ENCODE measurements around the gene PCSK5. TPM values are rescaled to one million over a fixed set of nuclear protein-coding genes. Genes with fewer than 3 reads are reported as not detected.

The PCSK5 gene
- total RNA-seq, 1 donor from 2014 or later, result 8.9 TPM

GRCh38 chr9:76087976-76088375 lies 197.5 kb downstream of the PCSK5 start:
- Mint-ChIP-seq H3K4me1 (ENCODE audit: low read depth) (peaks cover 16% of the 10 kb centered on the region), H3K4me3 (ENCODE audit: unreplicated experiment) (no peak overlapping the region), H3K36me3 (ENCODE audit: low read depth) (peaks cover 4% of the 10 kb centered on the region), H3K9me3 (ENCODE audit: low read depth) (no peaks in the 10 kb centered on the region), H3K27ac (ENCODE audit: unreplicated experiment) (no peak overlapping the region), H3K27me3 (ENCODE audit: low read depth) (no peaks in the 10 kb centered on the region)
- TF ChIP-seq CTCF (IDR thresholded peaks at IDR 0.05), result no peak
- DNase-seq (ENCODE audit: low spot score), result no peak

- Mint-ChIP-seq H3K27me3 (ENCODE audit: low read depth) (no peaks in the 10 kb centered on the region), H3K4me3 (ENCODE audit: unreplicated experiment) (no peak overlapping the region), H3K9me3 (ENCODE audit: low read depth) (no peaks in the 10 kb centered on the region), H3K36me3 (ENCODE audit: low read depth) (no peaks in the 10 kb centered on the region), H3K27ac (ENCODE audit: unreplicated experiment) (no peak overlapping the region), H3K4me1 (ENCODE audit: low read depth) (peaks cover 13% of the 10 kb centered on the region)
- no peak for DNase-seq (ENCODE audit: low spot score)
- no peak for TF ChIP-seq CTCF (IDR thresholded peaks at IDR 0.05)
Observed at GRCh38 chr9:76090330-76090729, 199.9 kb downstream of the PCSK5 start.

- no peak for DNase-seq (ENCODE audit: low spot score)
- Mint-ChIP-seq H3K9me3 (ENCODE audit: low read depth) (no peaks in the 10 kb centered on the region), H3K4me1 (ENCODE audit: low read depth) (peaks cover 7% of the 10 kb centered on the region), H3K36me3 (ENCODE audit: low read depth) (no peaks in the 10 kb centered on the region), H3K27ac (ENCODE audit: unreplicated experiment) (no peak overlapping the region), H3K27me3 (ENCODE audit: low read depth) (no peaks in the 10 kb centered on the region), H3K4me3 (ENCODE audit: unreplicated experiment) (no peak overlapping the region)
- no peak for TF ChIP-seq CTCF (IDR thresholded peaks at IDR 0.05)
Observed at GRCh38 chr9:76090909-76091308, 200.4 kb downstream of the PCSK5 start.

GRCh38 chr9:76092572-76092971 lies 202.1 kb downstream of the PCSK5 start:
- Mint-ChIP-seq H3K27me3 (ENCODE audit: low read depth) (no peaks in the 10 kb centered on the region), H3K9me3 (ENCODE audit: low read depth) (no peaks in the 10 kb centered on the region), H3K27ac (ENCODE audit: unreplicated experiment) (no peak overlapping the region), H3K36me3 (ENCODE audit: low read depth) (no peaks in the 10 kb centered on the region), H3K4me1 (ENCODE audit: low read depth) (no peaks in the 10 kb centered on the region), H3K4me3 (ENCODE audit: unreplicated experiment) (no peak overlapping the region)
- DNase-seq (ENCODE audit: low spot score), result no peak
- no peak for TF ChIP-seq CTCF (IDR thresholded peaks at IDR 0.05)

- H3K27ac Mint-ChIP-seq (ENCODE audit: unreplicated experiment), result no peak overlapping the region
- H3K4me3 Mint-ChIP-seq (ENCODE audit: unreplicated experiment), result no peak overlapping the region
- H3K9me3 Mint-ChIP-seq (ENCODE audit: low read depth), result no peaks in the 10 kb centered on the region
- H3K36me3 Mint-ChIP-seq (ENCODE audit: low read depth), result peaks cover 6% of the 10 kb centered on the region
- H3K4me1 Mint-ChIP-seq (ENCODE audit: low read depth), result no peaks in the 10 kb centered on the region
- no peak for DNase-seq (ENCODE audit: low spot score)
- no peak for TF ChIP-seq CTCF (IDR thresholded peaks at IDR 0.05)
- H3K27me3 Mint-ChIP-seq (ENCODE audit: low read depth), result no peaks in the 10 kb centered on the region
Observed at GRCh38 chr9:76095585-76095984, 205.1 kb downstream of the PCSK5 start.
